Eye (tissue), 1 donor: Measurements from ENCODE around the gene CPT1C.
A peak's percentile ranks its signal among the peaks of the same experiment; 100 is the strongest.

Experiments used
- DNase-seq: peaks from one replicate; pipeline ENCODE4 v3.0.0-alpha.2; 2015

The CPT1C gene

GRCh38 chr19:49662011-49662410, 28.9 kb upstream of the CPT1C start:
- no peak for DNase-seq

- no peak for DNase-seq
Measured at GRCh38 chr19:49663224-49663623, 27.7 kb upstream of the CPT1C start.

GRCh38 chr19:49664171-49665035, 26.5 kb upstream of the CPT1C start:
- peak; percentile 91 for DNase-seq

- DNase-seq: peak; percentile 51
Measured at GRCh38 chr19:49665036-49665350, 25.9 kb upstream of the CPT1C start.

DNA sequence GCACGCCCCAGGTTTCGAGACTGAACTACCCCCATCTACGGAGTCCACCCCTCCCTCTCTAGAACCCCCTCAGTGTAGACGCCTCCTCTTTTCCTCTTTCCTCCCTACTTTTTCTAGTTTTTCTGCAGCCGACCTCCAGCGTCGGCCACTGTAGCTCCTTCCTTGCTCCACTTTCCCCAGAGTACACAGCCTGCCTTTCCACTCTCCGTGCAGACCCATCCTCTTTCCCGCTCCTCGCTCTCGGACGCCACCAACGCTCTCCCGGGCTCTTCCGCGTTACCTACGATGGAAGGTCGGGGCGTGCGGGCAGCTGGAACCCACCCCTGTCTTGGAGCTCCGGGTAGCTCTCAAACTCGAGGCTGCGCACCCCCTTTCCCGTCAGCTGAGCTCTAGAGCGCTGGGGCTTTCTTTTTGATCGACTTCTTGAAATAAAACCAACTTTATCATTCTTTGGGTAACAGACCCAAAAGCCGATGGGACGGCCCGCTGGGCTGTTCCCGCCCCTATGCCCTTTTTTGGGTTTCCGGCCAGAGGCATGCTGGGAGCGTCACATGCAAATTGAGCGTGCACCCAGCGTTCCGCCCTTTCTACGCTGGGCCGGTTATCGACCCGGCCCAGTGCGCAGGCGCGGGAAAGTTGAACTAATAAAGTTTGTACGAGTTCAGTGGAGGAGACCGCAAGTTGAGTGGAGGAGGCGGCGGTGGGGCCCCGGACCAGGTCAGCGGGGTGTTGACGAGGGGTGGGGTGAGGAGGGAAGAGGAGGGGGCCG, 25.4 kb upstream of the CPT1C start, which contains the start of the genes BCL2L12 and IRF3:
Gene BCL2L12 (plus strand): TSS at position 583 of the 769 bp plus-strand sequence. CDS start 760 bp downstream, outside the sequence.
Gene IRF3 (minus strand): TSS at position 507 of the 769 bp plus-strand sequence. CDS start 1,019 bp downstream, outside the sequence.
- DNase-seq: peak; percentile 99

DNA sequence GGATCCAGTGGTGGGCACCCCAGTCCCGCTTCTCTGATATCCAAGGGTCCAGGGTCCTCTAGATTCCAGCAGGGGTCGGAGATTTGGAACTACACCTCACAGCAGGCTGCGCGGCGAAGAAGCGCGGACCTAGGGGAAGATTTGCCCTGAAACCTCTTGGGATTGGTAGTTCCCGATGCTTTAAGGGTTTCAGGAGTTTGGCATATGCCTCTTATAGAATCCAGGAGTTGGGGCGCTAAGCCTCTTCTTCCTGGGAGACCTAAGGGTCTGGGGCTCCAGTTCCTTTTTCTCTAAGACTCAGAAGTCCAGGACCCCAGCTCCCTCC, 24.8 kb upstream of the CPT1C start:
- DNase-seq: no peak

DNA sequence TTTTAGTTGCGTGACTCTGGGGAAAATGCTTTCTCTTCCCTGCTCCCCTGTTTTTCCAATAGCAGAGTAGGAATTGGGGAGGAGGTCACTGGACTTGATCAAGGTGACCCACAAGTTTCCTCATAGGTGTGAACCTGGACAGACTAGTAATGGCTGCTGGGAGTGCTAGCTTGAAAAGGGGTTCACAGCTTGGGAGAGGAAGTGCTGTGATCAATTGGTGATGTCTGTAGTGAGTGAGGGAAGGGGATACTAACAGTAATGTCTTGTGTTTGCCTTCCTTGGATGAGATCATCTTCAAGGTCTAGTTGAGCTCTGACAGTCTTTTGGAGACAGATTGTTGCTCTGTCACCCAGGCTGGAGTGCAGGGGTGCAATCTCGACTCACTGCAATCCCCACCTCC, 23.4 kb upstream of the CPT1C start:
- DNase-seq: no peak

GRCh38 chr19:49669516-49669915, 21.4 kb upstream of the CPT1C start:
- DNase-seq: no peak

DNA sequence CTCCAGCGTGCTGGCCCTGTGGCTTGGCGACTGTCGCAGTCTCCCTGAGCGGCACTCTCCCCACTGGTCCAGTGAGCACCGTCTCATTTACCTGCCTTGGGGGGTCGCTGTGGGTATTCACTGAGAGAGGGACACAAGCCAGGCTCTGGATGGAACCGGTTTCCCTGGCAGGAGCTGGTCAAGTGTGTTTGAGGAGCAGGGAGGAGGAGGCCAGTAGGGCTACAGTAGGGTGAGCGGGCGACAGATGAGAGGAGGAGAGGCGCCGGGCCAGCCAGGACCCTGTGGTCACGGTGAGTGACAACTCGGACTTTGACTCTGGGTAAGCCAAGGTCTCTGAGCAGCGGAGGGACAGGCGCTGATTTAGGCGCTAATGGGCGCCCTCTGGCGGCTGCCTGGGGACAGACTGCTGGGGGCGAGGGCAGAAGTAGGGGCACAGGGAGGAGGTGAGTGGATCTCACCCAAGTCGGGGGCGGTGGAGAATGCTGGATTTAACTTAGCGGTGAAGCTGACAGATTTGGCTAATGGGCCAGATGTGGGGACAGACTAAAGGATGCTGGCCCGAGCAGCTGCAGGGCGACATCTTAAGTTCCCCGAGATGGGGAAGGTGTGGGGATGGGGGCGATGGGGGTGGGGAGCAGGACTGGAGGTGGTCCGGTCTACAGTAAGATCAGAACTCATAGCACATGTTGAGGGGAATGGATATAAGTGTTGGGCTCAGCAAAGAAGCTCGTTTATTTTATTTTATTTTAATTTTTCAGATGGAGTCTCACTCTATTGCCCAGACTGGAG, 18.6 kb upstream of the CPT1C start:
- peak; percentile 86 for DNase-seq

- DNase-seq: no peak
Measured at GRCh38 chr19:49676136-49676783, 14.7 kb upstream of the CPT1C start.

GRCh38 chr19:49676784-49677230, 14.1 kb upstream of the CPT1C start:
- DNase-seq: peak; percentile 100

DNA sequence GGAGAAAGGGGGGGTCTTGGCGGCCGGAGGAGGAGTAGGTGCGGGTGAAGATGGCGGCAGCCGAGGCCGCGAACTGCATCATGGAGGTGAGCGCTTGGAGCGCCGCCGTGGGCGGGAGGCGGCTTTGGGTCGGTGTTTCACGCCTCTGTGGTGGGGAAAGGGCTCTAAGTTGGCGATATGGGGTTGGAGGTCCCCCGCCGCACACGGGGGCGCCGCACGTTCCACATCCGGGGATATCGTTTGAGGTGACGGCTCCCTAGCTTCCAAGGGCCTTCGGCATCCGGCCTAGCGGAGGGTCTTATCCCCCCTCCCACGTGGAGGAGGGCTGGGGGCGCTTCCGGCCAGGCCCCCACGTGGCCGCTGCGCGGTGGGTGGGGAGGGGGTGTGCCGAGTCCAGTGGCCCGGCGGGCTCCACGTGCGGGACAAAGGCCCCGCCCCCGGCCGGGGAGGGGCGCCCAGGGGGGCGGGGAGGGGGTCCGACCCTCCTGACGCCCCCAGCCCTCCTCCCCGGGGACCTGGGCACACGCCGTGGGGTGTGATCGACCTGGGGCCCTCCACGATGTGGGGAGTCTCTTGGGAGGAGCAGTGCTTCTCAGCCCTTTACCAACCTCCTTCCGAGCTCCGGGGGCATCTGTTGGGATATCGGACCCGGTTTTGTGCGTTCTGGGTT, 13.6 kb upstream of the CPT1C start, which contains the start of gene PRMT1:
Gene PRMT1 (plus strand): TSS at position 41 of the 670 bp plus-strand sequence. CDS start 10 bp downstream, at position 51.
- DNase-seq: no peak

GRCh38 chr19:49677901-49678674, 12.8 kb upstream of the CPT1C start:
- peak; percentile 97 for DNase-seq

GRCh38 chr19:49678985-49679770, 11.7 kb upstream of the CPT1C start:
- no peak for DNase-seq

DNA sequence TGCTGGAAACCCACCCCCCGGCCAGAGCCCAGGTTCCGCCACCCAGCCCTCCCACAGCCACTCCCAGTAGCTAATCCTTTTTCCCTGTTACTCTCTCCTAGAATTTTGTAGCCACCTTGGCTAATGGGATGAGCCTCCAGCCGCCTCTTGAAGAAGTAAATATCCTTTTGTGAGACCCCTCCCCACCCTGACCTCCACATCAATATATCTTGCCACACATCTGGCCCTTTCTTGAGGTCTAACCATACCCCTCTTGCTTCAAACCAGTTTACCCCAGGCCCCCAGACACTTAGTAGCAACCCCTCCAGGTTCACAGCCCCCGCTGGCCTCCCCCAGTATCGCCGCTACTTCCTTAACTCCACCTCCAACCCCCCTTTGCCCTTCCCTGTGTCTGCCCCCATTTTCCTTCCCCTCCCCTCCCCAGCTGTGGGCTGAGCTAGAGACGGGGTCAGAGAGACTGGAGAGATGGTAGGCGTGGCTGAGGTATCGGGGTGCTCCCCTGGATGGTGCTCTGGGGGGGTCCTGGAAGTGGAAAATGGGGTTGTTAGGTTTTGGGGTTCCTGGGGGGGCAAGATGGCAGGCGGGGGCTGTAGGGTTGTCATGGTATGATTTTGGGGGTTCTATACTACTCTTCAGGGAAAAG, 11.0 kb upstream of the CPT1C start:
- DNase-seq: no peak

DNA sequence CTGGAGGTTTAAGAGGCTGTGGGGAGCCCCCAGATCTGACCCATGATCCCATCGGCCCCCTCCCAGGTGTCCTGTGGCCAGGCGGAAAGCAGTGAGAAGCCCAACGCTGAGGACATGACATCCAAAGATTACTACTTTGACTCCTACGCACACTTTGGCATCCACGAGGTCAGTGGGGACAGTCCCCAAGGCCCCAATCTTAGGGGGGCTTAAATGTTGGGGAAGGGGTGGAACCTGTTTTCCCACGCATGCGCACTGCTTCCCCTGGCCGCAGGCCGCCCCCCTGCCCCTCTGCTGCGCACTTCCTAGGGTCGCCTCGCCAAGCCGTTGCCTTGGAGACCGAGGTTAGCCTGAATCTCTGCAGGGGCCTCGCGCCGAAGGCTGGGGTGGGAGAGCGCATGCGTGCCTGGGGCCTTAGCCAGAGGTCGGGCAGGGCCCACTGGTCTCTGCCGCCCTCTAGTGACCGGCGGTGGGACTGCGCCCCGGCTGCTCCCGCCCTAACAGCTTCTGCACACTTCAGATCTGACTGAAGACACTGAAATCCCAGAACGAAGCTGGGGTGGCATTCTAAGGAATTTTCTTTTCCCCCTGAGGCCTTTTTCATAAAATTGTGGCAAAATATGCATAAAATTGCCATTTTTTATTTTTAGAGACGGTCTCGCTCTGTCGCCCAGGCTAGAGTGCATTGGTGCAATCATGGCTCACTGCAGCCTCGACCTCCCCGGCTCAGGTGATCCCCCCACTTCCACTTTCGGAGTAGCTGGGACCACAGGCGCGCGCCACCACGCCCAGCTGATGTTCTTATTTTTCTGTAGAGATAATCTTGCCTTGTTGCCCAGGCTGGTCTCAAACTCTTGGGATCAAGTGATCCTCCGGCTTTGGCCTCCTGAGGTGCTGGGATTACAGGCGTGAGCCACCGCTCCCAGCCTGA, 10.2 kb upstream of the CPT1C start:
- peak; percentile 99 for DNase-seq

GRCh38 chr19:49681830-49682229, 9.1 kb upstream of the CPT1C start:
- no peak for DNase-seq

GRCh38 chr19:49682274-49682673, 8.6 kb upstream of the CPT1C start:
- no peak for DNase-seq
